H9 (cell line): ENCODE measurements around the gene APBA2. TPM values are rescaled to one million over a fixed set of nuclear protein-coding genes. Genes with fewer than 3 reads are reported as not detected.

Source experiments
- DNase-seq: peaks from one replicate; pipeline ENCODE4 v3.0.0-alpha.2; 2017
- H2AFZ ChIP-seq: one replicate; pipeline ENCODE4 v1.6.1; 2013; ENCODE audit warnings: mild to moderate bottlenecking, low read length, control low read depth, moderate library complexity
- H2AK5ac ChIP-seq: 2 replicates; pipeline ENCODE4 v1.6.1; 2013; ENCODE audit warnings: low read length, control low read depth, mixed read lengths; ENCODE audit not compliant: insufficient read length
- H2BK120ac ChIP-seq: one replicate; pipeline ENCODE4 v1.6.1; 2013; ENCODE audit warnings: low read depth, mild to moderate bottlenecking, low read length, control low read depth, inconsistent platforms; ENCODE audit not compliant: poor library complexity, severe bottlenecking
- H2BK12ac ChIP-seq: 2 replicates; pipeline ENCODE4 v1.6.1; 2013; ENCODE audit warnings: low read length, control low read depth, mixed read lengths, low read depth; ENCODE audit not compliant: insufficient read length
- H2BK15ac ChIP-seq: 2 replicates; pipeline ENCODE4 v1.6.1; 2013; ENCODE audit warnings: low read depth, low read length, control low read depth
- H2BK20ac ChIP-seq: one replicate; pipeline ENCODE4 v1.6.1; 2013; ENCODE audit warnings: low read depth, mild to moderate bottlenecking, low read length, control low read depth, inconsistent platforms; ENCODE audit not compliant: poor library complexity, severe bottlenecking
- H2BK5ac ChIP-seq: 2 replicates; pipeline ENCODE4 v1.6.1; 2013; ENCODE audit warnings: low read length, control low read depth, mixed read lengths; ENCODE audit not compliant: insufficient read length
- H3K14ac ChIP-seq: 2 replicates; pipeline ENCODE4 v1.6.1; 2013; ENCODE audit warnings: low read length, control low read depth; ENCODE audit not compliant: insufficient read depth
- H3K18ac ChIP-seq: 2 replicates; pipeline ENCODE4 v1.6.1; 2013; ENCODE audit warnings: low read depth, mild to moderate bottlenecking, mixed read lengths, low read length, control low read depth; ENCODE audit not compliant: insufficient read length
- H3K23ac ChIP-seq: 2 replicates; pipeline ENCODE4 v1.6.1; 2013; ENCODE audit warnings: low read length, control low read depth, mixed read lengths, low read depth; ENCODE audit not compliant: insufficient read length
- H3K23me2 ChIP-seq: 2 replicates; pipeline ENCODE4 v1.6.1; 2013; ENCODE audit warnings: low read depth, mild to moderate bottlenecking, mixed read lengths, low read length, control low read depth; ENCODE audit not compliant: insufficient read length, poor library complexity, severe bottlenecking
- H3K27ac ChIP-seq: 2 replicates; pipeline ENCODE4 v1.5.1; 2013; ENCODE audit warnings: low read length, control low read depth, mixed read lengths, low read depth; ENCODE audit not compliant: insufficient read length
- H3K27me3 ChIP-seq: 2 replicates; pipeline ENCODE4 v1.6.1; 2013; ENCODE audit warnings: low read length, control low read depth, inconsistent platforms; ENCODE audit not compliant: insufficient read depth
- H3K4ac ChIP-seq: 2 replicates; pipeline ENCODE4 v1.6.1; 2013; ENCODE audit warnings: low read depth, mild to moderate bottlenecking, control low read depth, inconsistent platforms, low read length, moderate library complexity
- H3K4me1 ChIP-seq: 2 replicates; pipeline ENCODE4 v1.6.1; 2013; ENCODE audit warnings: low read length, control low read depth, inconsistent platforms; ENCODE audit not compliant: insufficient read depth
- H3K4me2 ChIP-seq: 2 replicates; pipeline ENCODE4 v1.6.1; 2013; ENCODE audit warnings: low read length, control low read depth, mixed read lengths; ENCODE audit not compliant: insufficient read length, insufficient read depth
- H3K56ac ChIP-seq: 2 replicates; pipeline ENCODE4 v1.6.1; 2013; ENCODE audit warnings: low read depth, mild to moderate bottlenecking, mixed read lengths, low read length, control low read depth; ENCODE audit not compliant: insufficient read length
- H3K79me1 ChIP-seq: 2 replicates; pipeline ENCODE4 v1.6.1; 2013; ENCODE audit warnings: low read depth, mild to moderate bottlenecking, moderate library complexity, low read length, control low read depth, inconsistent platforms; ENCODE audit not compliant: insufficient read depth, poor library complexity, severe bottlenecking
- H3K79me2 ChIP-seq: 2 replicates; pipeline ENCODE4 v1.6.1; 2013; ENCODE audit warnings: low read length, control low read depth, inconsistent platforms; ENCODE audit not compliant: insufficient read depth
- H3K9ac ChIP-seq: 2 replicates; pipeline ENCODE4 v1.6.1; 2013; ENCODE audit warnings: low read length, control low read depth, mixed read lengths; ENCODE audit not compliant: insufficient read length; ENCODE audit errors: extremely low read depth
- H3K9me3 ChIP-seq: one replicate; pipeline ENCODE4 v1.6.1; 2013; ENCODE audit warnings: low read depth, low read length, inconsistent platforms; ENCODE audit not compliant: control insufficient read depth
- H3T11ph ChIP-seq: one replicate; pipeline ENCODE4 v1.6.1; 2013; ENCODE audit warnings: mild to moderate bottlenecking, low read length, control low read depth, inconsistent platforms
- H4K20me1 ChIP-seq: one replicate; pipeline ENCODE4 v1.6.1; 2013; ENCODE audit not compliant: control insufficient read depth, insufficient read length, insufficient read depth
- H4K5ac ChIP-seq: 2 replicates; pipeline ENCODE4 v1.6.1; 2013; ENCODE audit warnings: low read depth, mild to moderate bottlenecking, mixed read lengths, low read length, control low read depth; ENCODE audit not compliant: insufficient read length
- H4K8ac ChIP-seq: replicated peaks from 2 replicates; pipeline ENCODE4 v1.6.1; 2013; ENCODE audit warnings: low read length, control low read depth, mixed read lengths, low read depth; ENCODE audit not compliant: insufficient read length
- H4K91ac ChIP-seq: 2 replicates; pipeline ENCODE4 v1.6.1; 2013; ENCODE audit warnings: low read depth, mild to moderate bottlenecking, moderate library complexity, mixed read lengths, low read length, control low read depth; ENCODE audit not compliant: insufficient read length
- H3K27ac Mint-ChIP-seq, 3 experiments: 2 replicates in 2 of 3; 3 replicates in 1 of 3; pipeline ENCODE4 v1.8.0; 2020 to 2021; ENCODE audit warnings: mixed read lengths in 3 of 3, mild to moderate bottlenecking in 1 of 3, moderate library complexity in 1 of 3
- H3K27me3 Mint-ChIP-seq: 2 replicates; pipeline ENCODE4 v1.8.0; 2021; ENCODE audit warnings: low read depth, mild to moderate bottlenecking, moderate library complexity, mixed read lengths
- H3K36me3 Mint-ChIP-seq, 3 experiments: 2 replicates in 2 of 3; 3 replicates in 1 of 3; pipeline ENCODE4 v1.8.0; 2020 to 2021; ENCODE audit warnings: low read depth in 3 of 3, mixed read lengths in 3 of 3; ENCODE audit not compliant: insufficient read depth in 1 of 3
- H3K4me1 Mint-ChIP-seq, 2 experiments: 2 replicates each; pipeline ENCODE4 v1.8.0; 2020; ENCODE audit warnings: mixed read lengths in 2 of 2
- H3K4me3 Mint-ChIP-seq, 2 experiments: 2 replicates in 1 of 2; 3 replicates in 1 of 2; pipeline ENCODE4 v1.8.0; 2020 to 2021; ENCODE audit warnings: mild to moderate bottlenecking in 2 of 2, mixed read lengths in 2 of 2, moderate library complexity in 1 of 2
- H3K9me3 Mint-ChIP-seq, 2 experiments: 2 replicates in 1 of 2; 3 replicates in 1 of 2; pipeline ENCODE4 v1.8.0; 2020; ENCODE audit warnings: mild to moderate bottlenecking in 2 of 2, mixed read lengths in 2 of 2, moderate library complexity in 1 of 2
- CTCF ChIP-seq: fragments of 200-600 bp; sonication (generic); conservative IDR thresholded peaks from 3 replicates; pipeline ENCODE4 v1.8.0; 2021; ENCODE audit warnings: antibody characterized with exemption, mild to moderate bottlenecking
- WGBS: extraction: QIAGEN DNeasy Blood & Tissue Kit; methylation state at CpG from one replicate; pipeline ENCODE4 v1.1.7; 2013; ENCODE audit warnings: missing lambda C conversion rate, low lambda C conversion rate, mixed read lengths; ENCODE audit not compliant: insufficient read length; ENCODE audit errors: extremely low coverage; 5-methylcytosine and 5-hydroxymethylcytosine counted together
- total RNA-seq: library from RNA; stranded (reverse); gene quantifications from 2 replicates; pipeline ENCODE4 v1.2.1, GENCODE V29; 2021

APBA2 gene
- total RNA-seq, 1 experiment from 2014 or later, result 14.3 TPM

- H3K4me3 Mint-ChIP-seq, result no peak overlapping the region
- H3K79me2 ChIP-seq, result no peaks in the 10 kb centered on the region
- H3K36me3 Mint-ChIP-seq, result no peaks in the 10 kb centered on the region
- no peak overlapping the region for H4K91ac ChIP-seq
- H2BK20ac ChIP-seq, result no peak overlapping the region
- no peak overlapping the region for H3T11ph ChIP-seq
- no peak overlapping the region for H3K14ac ChIP-seq
- no peak overlapping the region for H3K56ac ChIP-seq
- no peak overlapping the region for H3K9ac ChIP-seq
- no peak overlapping the region for H3K27ac ChIP-seq
- H3K79me1 ChIP-seq, result no peaks in the 10 kb centered on the region
- no peak overlapping the region for H3K4ac ChIP-seq
- H3K9me3 Mint-ChIP-seq, result no peaks in the 10 kb centered on the region
- H3K27ac Mint-ChIP-seq, result no peak overlapping the region; a peak in 1 of 7 replicates
- no peak overlapping the region for H4K8ac ChIP-seq
- no peak overlapping the region for H3K23ac ChIP-seq
- no peaks in the 10 kb centered on the region for H3K27me3 ChIP-seq
- H2BK120ac ChIP-seq, result no peak overlapping the region
- no peak overlapping the region for H4K5ac ChIP-seq
- no peak for DNase-seq
- no peak overlapping the region for H2AFZ ChIP-seq
- H3K4me2 ChIP-seq, result no peak overlapping the region
- no peak overlapping the region for H2BK12ac ChIP-seq
- WGBS, result no CpG with 5 or more reads among the region's 7 CpGs
- peaks cover 4 to 5% of the 10 kb centered on the region in 2 experiments for H3K4me1 Mint-ChIP-seq
- no peaks in the 10 kb centered on the region for H3K23me2 ChIP-seq
- no peaks in the 10 kb centered on the region for H3K27me3 Mint-ChIP-seq
- no peak for TF ChIP-seq CTCF
- H2BK15ac ChIP-seq, result no peak overlapping the region
- no peak overlapping the region for H3K18ac ChIP-seq
- H4K20me1 ChIP-seq, result no peaks in the 10 kb centered on the region
- H2AK5ac ChIP-seq, result no peak overlapping the region
- no peaks in the 10 kb centered on the region for H3K4me1 ChIP-seq
- no peak overlapping the region for H2BK5ac ChIP-seq
- no peaks in the 10 kb centered on the region for H3K9me3 ChIP-seq
These were observed 88.4 kb downstream of the APBA2 start for GRCh38 chr15:28974142-28974541.
